Measurements from ENCODE around the gene CASTOR2.
"Not testable (repeated sequence)": the region's sequence is repeated elsewhere in the genome, so short reads cannot be mapped to it uniquely, and the experiment has no call there.

- not testable (repeated sequence) for TF ChIP-seq CTCF (IDR thresholded peaks at IDR 0.05; ENCODE audit: insufficient read depth, low read depth, low read length); EZH2 (IDR thresholded peaks at IDR 0.05; ENCODE audit: insufficient read depth, low read length)
Observed at GRCh38 chr7:74939429-74939828, 25.1 kb upstream of the CASTOR2 start.

Data from astrocyte (in vitro differentiated cells and primary cell).